Erythroblast (primary cell): Measurements from ENCODE around the gene CD2BP2.

Experiments used
- GATA1 ChIP-seq: IDR thresholded peaks from 2 replicates; pipeline ENCODE4 v1.6.1; 2011; ENCODE audit warnings: low read depth, mild to moderate bottlenecking, control low read depth, low read length, moderate library complexity
- POLR2A ChIP-seq: IDR thresholded peaks from 2 replicates; pipeline ENCODE4 v1.6.1; 2011; ENCODE audit warnings: mild to moderate bottlenecking, low read length

DNA sequence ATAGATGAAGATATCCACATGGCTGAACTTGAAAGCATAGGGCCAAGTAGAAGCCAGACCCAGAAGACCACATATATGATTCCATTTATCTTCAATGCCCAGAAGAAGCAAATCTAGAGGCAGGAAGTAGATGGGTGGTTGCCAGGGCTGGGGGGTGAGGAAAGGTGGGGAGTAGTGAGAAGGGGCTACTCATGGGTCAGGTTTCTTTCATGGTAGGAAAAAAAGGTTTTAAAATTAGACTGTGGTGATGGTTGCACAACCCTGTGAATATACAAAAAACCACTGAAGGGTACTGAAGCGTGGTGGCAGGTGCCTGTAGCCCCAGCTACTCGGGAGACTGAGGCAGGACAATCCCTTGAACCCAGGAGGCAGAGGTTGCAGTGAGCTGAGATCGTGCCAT lies 5.4 kb downstream of the CD2BP2 start:
- no peak for TF ChIP-seq POLR2A
- TF ChIP-seq GATA1 = no peak
